ENCODE results near the gene FHIP1A. TPM values are rescaled to one million over a fixed set of nuclear protein-coding genes. Genes with fewer than 3 reads are reported as not detected.

FHIP1A gene
- polyA plus RNA-seq, 3 donors: 0.01 TPM; not detected in 2

DNA sequence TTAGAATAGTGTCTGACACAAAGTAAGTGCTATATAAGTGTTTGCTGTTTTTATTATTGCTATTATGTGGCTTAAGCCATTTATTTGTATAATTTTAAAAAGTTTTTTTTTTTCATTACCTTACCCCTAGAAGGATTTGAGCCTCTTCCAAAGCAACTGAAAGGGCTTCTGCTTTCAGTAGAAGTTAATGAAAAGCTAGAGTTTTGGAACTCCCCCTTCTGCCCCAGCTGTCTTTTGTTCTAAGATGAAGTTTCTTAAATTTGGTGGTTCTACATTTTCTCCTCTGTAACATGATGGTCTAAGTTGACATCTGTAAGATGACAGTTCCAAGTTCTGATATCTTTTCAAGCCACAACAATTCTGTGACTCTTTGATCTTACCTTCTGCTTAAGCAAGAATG, 30.3 kb downstream of the FHIP1A start:
- TF ChIP-seq, protein P1, sequence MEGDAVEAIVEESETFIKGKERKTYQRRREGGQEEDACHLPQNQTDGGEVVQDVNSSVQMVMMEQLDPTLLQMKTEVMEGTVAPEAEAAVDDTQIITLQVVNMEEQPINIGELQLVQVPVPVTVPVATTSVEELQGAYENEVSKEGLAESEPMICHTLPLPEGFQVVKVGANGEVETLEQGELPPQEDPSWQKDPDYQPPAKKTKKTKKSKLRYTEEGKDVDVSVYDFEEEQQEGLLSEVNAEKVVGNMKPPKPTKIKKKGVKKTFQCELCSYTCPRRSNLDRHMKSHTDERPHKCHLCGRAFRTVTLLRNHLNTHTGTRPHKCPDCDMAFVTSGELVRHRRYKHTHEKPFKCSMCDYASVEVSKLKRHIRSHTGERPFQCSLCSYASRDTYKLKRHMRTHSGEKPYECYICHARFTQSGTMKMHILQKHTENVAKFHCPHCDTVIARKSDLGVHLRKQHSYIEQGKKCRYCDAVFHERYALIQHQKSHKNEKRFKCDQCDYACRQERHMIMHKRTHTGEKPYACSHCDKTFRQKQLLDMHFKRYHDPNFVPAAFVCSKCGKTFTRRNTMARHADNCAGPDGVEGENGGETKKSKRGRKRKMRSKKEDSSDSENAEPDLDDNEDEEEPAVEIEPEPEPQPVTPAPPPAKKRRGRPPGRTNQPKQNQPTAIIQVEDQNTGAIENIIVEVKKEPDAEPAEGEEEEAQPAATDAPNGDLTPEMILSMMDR (IDR thresholded peaks at IDR 0.05): no peak
- H3K9me3 Mint-ChIP-seq: peaks cover 0 to 2% (median 0%) of the 10 kb centered on the region in 7 donors
- no peak for DNase-seq
- H3K4me2 ChIP-seq (replicated peaks; ENCODE audit: extremely low read depth, low read length, poor library complexity, severe bottlenecking): no peak overlapping the region
- H3K27ac Mint-ChIP-seq: no peak overlapping the region
- no peaks in the 10 kb centered on the region for H3K36me3 Mint-ChIP-seq
- H3K36me3 ChIP-seq (replicated peaks in 1 of 2; ENCODE audit: control insufficient read depth in 1 of 2, insufficient read depth in 2 of 2, low read length in 2 of 2): no peaks in the 10 kb centered on the region
- no peaks in the 10 kb centered on the region for H4K20me1 ChIP-seq (ENCODE audit: insufficient read depth, low read length)
- no peaks in the 10 kb centered on the region for H3K79me2 ChIP-seq (ENCODE audit: insufficient read depth, low read length)
- H3K4me1 Mint-ChIP-seq: no peaks in the 10 kb centered on the region
- H3K27ac ChIP-seq (ENCODE audit: low read depth in 1 of 2, low read length in 2 of 2): no peak overlapping the region
- H3K4me1 ChIP-seq (ENCODE audit: control insufficient read depth in 1 of 2, insufficient read depth in 2 of 2, low read length in 2 of 2): no peaks in the 10 kb centered on the region
- intact Hi-C loops (cut with micrococcal nuclease): no loop called here
- H3K27me3 ChIP-seq (ENCODE audit: control insufficient read depth in 2 of 2, insufficient read depth in 2 of 2, low read length in 2 of 2): peaks cover 0 to 3% of the 10 kb centered on the region in 2 donors
- no peak overlapping the region for H3K4me3 ChIP-seq (replicated peaks in 1 of 3; ENCODE audit: low read depth in 2 of 3, low read length in 3 of 3)
- no peak overlapping the region for H3K4me3 Mint-ChIP-seq
- H3K27me3 Mint-ChIP-seq (ENCODE audit: low read depth in 3 of 3): peaks cover 4 to 12% (median 7%) of the 10 kb centered on the region in 3 donors
- H3K9me3 ChIP-seq (replicated peaks in 1 of 2; ENCODE audit: control insufficient read depth in 1 of 2, insufficient read depth in 1 of 2, low read length in 2 of 2): no peaks in the 10 kb centered on the region
- no peak overlapping the region for H2AFZ ChIP-seq (ENCODE audit: insufficient read depth, low read depth, low read length, poor library complexity, severe bottlenecking)
- no peak overlapping the region for H3K9ac ChIP-seq (ENCODE audit: insufficient read depth, low read length, poor library complexity, severe bottlenecking)

DNA sequence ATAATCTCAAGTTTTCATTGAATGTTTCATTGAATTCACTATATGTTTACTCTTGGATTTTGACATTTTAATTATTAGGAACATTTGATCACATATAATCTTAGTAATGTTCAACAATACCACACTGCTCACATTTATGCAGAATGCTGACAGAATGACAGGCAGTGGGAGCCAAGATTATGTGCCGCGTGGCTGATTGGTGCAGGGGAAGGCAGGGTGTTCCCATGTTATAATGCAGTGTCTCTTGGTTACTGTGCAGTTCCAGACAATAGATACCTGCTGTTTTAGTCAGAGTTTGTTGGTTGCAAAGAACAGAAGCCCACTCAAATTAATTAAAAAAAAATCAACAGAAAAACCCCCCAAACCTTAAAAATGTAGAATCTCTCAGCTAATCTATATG, 33.0 kb downstream of the FHIP1A start:
- intact Hi-C loops (cut with micrococcal nuclease): no loop called here
- Histone ChIP-seq H3K27ac (ENCODE audit: low read depth in 1 of 2, low read length in 2 of 2) (no peak overlapping the region), H3K9ac (ENCODE audit: insufficient read depth, low read length, poor library complexity, severe bottlenecking) (no peak overlapping the region), H3K9me3 (replicated peaks in 1 of 2; ENCODE audit: control insufficient read depth in 1 of 2, insufficient read depth in 1 of 2, low read length in 2 of 2) (no peaks in the 10 kb centered on the region), H3K4me1 (ENCODE audit: control insufficient read depth in 1 of 2, insufficient read depth in 2 of 2, low read length in 2 of 2) (no peaks in the 10 kb centered on the region), H3K4me3 (replicated peaks in 1 of 3; ENCODE audit: low read depth in 2 of 3, low read length in 3 of 3) (no peak overlapping the region), H3K79me2 (ENCODE audit: insufficient read depth, low read length) (no peaks in the 10 kb centered on the region), H3K4me2 (replicated peaks; ENCODE audit: extremely low read depth, low read length, poor library complexity, severe bottlenecking) (no peak overlapping the region), H2AFZ (ENCODE audit: insufficient read depth, low read depth, low read length, poor library complexity, severe bottlenecking) (no peak overlapping the region), H3K36me3 (replicated peaks in 1 of 2; ENCODE audit: control insufficient read depth in 1 of 2, insufficient read depth in 2 of 2, low read length in 2 of 2) (no peaks in the 10 kb centered on the region), H4K20me1 (ENCODE audit: insufficient read depth, low read length) (no peaks in the 10 kb centered on the region), H3K27me3 (ENCODE audit: control insufficient read depth in 2 of 2, insufficient read depth in 2 of 2, low read length in 2 of 2) (peaks cover 2 to 3% of the 10 kb centered on the region in 2 donors)
- H3K27me3 Mint-ChIP-seq (ENCODE audit: low read depth in 3 of 3): peaks cover 4 to 19% (median 7%) of the 10 kb centered on the region in 3 donors
- no CpG with 5 or more reads among the region's 2 CpGs for WGBS (ENCODE audit: insufficient coverage)
- H3K4me1 Mint-ChIP-seq: no peaks in the 10 kb centered on the region
- H3K36me3 Mint-ChIP-seq: no peaks in the 10 kb centered on the region
- TF ChIP-seq, protein P1 (IDR thresholded peaks at IDR 0.05): no peak
- H3K4me3 Mint-ChIP-seq: no peak overlapping the region
- H3K27ac Mint-ChIP-seq: peak overlapping the region in 1 of 7 donors; percentile 5
- H3K9me3 Mint-ChIP-seq: peaks cover 0 to 2% (median 0%) of the 10 kb centered on the region in 7 donors
- DNase-seq: no peak
